Liver (tissue), 9 donors: ENCODE data around the gene ASGR2. TPM values are rescaled to one million over a fixed set of nuclear protein-coding genes. Genes with fewer than 3 reads are reported as not detected.

Experiments used
- DNase-seq: peaks from one replicate; pipeline ENCODE4 v3.0.0-alpha.2; 2017; ENCODE audit warnings: low spot score
- H3K27ac ChIP-seq, 2 donors: one replicate each; pipeline ENCODE4 v1.7.0; 2013; ENCODE audit warnings: inconsistent platforms in 2 of 2, low read length in 2 of 2, control low read depth in 1 of 2, low read depth in 1 of 2, mild to moderate bottlenecking in 1 of 2
- H3K27me3 ChIP-seq, 4 donors: one replicate each; pipeline versions ENCODE4 v1.6.1 to v1.7.0; 2013; ENCODE audit warnings: low read length in 3 of 4, inconsistent platforms in 1 of 4, mild to moderate bottlenecking in 1 of 4, moderate library complexity in 1 of 4; ENCODE audit not compliant: control insufficient read depth in 4 of 4, insufficient read depth in 4 of 4
- H3K36me3 ChIP-seq, 4 donors: one replicate each; pipeline versions ENCODE4 v1.6.1 to v1.7.0; 2013; ENCODE audit warnings: low read length in 3 of 4, mild to moderate bottlenecking in 3 of 4, low read depth in 1 of 4, moderate library complexity in 1 of 4; ENCODE audit not compliant: control insufficient read depth in 4 of 4, insufficient read depth in 3 of 4
- H3K4me1 ChIP-seq, 4 donors: one replicate each; pipeline versions ENCODE4 v1.6.1 to v1.7.0; 2013; ENCODE audit warnings: low read length in 3 of 4, mild to moderate bottlenecking in 3 of 4, moderate library complexity in 1 of 4; ENCODE audit not compliant: control insufficient read depth in 4 of 4, insufficient read depth in 4 of 4
- H3K4me3 ChIP-seq, 3 donors: one replicate each; pipeline versions ENCODE4 v1.6.1 to v1.7.0; 2013; ENCODE audit warnings: low read length in 3 of 3, control low read depth in 1 of 3, low read depth in 1 of 3, mild to moderate bottlenecking in 1 of 3
- H3K9ac ChIP-seq, 2 donors: one replicate each; pipeline ENCODE4 v1.7.0; 2013; ENCODE audit warnings: low read length in 2 of 2, mild to moderate bottlenecking in 2 of 2, moderate library complexity in 2 of 2, control low read depth in 1 of 2, low read depth in 1 of 2
- H3K9me3 ChIP-seq, 4 donors: one replicate each; pipeline versions ENCODE4 v1.6.1 to v1.7.0; 2013; ENCODE audit warnings: low read length in 3 of 4; ENCODE audit not compliant: control insufficient read depth in 4 of 4
- ATF3 ChIP-seq: IDR thresholded peaks from 2 replicates; pipeline ENCODE4 v1.6.1; 2016; ENCODE audit warnings: antibody characterized with exemption
- CTCF ChIP-seq: fragments of 150-350 bp; IDR thresholded peaks from 2 replicates; pipeline ENCODE4 v1.5.1; 2017; ENCODE audit warnings: improper control_type of control experiment, low read depth, low read length; ENCODE audit not compliant: missing input control
- EGR1 ChIP-seq, 2 donors: IDR thresholded peaks; 2 replicates each; pipeline ENCODE4 v1.6.1; 2016 to 2018; ENCODE audit warnings: antibody characterized with exemption in 2 of 2, low read depth in 2 of 2
- FOXA1 ChIP-seq: IDR thresholded peaks from 2 replicates; pipeline ENCODE4 v1.6.1; 2016; ENCODE audit warnings: antibody characterized with exemption
- FOXA2 ChIP-seq: IDR thresholded peaks from 2 replicates; pipeline ENCODE4 v1.6.1; 2016; ENCODE audit warnings: antibody characterized with exemption
- GABPA ChIP-seq, 2 donors: IDR thresholded peaks in 1 of 2; conservative IDR thresholded peaks in 1 of 2; 2 replicates each; pipeline ENCODE4 v1.6.1; 2016; ENCODE audit warnings: antibody characterized with exemption in 2 of 2, mild to moderate bottlenecking in 1 of 2, moderate library complexity in 1 of 2
- HNF4A ChIP-seq, 2 donors: conservative IDR thresholded peaks; 2 replicates each; pipeline ENCODE4 v1.6.1; 2016; ENCODE audit warnings: antibody characterized with exemption in 2 of 2, mild to moderate bottlenecking in 2 of 2
- HNF4G ChIP-seq: IDR thresholded peaks from 2 replicates; pipeline ENCODE4 v1.6.1; 2016; ENCODE audit warnings: antibody characterized with exemption
- JUND ChIP-seq, 2 donors: IDR thresholded peaks; 2 replicates each; pipeline ENCODE4 v1.6.1; 2016; ENCODE audit warnings: antibody characterized with exemption in 2 of 2
- MAX ChIP-seq: IDR thresholded peaks from 2 replicates; pipeline ENCODE4 v1.6.1; 2016; ENCODE audit warnings: antibody characterized with exemption
- NR2F2 ChIP-seq: IDR thresholded peaks from 2 replicates; pipeline ENCODE4 v1.6.1; 2016; ENCODE audit warnings: antibody characterized with exemption
- RAD21 ChIP-seq, 2 donors: IDR thresholded peaks; 2 replicates each; pipeline ENCODE4 v1.6.1; 2016; ENCODE audit warnings: antibody characterized with exemption in 2 of 2, mild to moderate bottlenecking in 2 of 2
- REST ChIP-seq: IDR thresholded peaks from 2 replicates; pipeline ENCODE4 v1.6.1; 2016; ENCODE audit warnings: antibody characterized with exemption, mild to moderate bottlenecking
- RXRA ChIP-seq, 2 donors: IDR thresholded peaks; 2 replicates each; pipeline ENCODE4 v1.6.1; 2017 to 2018; ENCODE audit warnings: antibody characterized with exemption in 2 of 2, mild to moderate bottlenecking in 1 of 2
- SP1 ChIP-seq: IDR thresholded peaks from 2 replicates; pipeline ENCODE4 v1.6.1; 2018; ENCODE audit warnings: antibody characterized with exemption, mild to moderate bottlenecking
- TAF1 ChIP-seq: conservative IDR thresholded peaks from 2 replicates; pipeline ENCODE4 v1.6.1; 2016; ENCODE audit warnings: antibody characterized with exemption, mild to moderate bottlenecking
- YY1 ChIP-seq: IDR thresholded peaks from 2 replicates; pipeline ENCODE4 v1.6.1; 2016; ENCODE audit warnings: antibody characterized with exemption, mild to moderate bottlenecking
- ZBTB33 ChIP-seq: IDR thresholded peaks from 2 replicates; pipeline ENCODE4 v1.6.1; 2016; ENCODE audit warnings: antibody characterized with exemption
- WGBS: extraction: QIAGEN DNeasy Blood & Tissue Kit; methylation state at CpG from one replicate; pipeline ENCODE4 v1.1.7; 2013; 5-methylcytosine and 5-hydroxymethylcytosine counted together
- polyA plus RNA-seq, 2 donors: library from polyadenylated mRNA; stranded (reverse) in 1 of 2; unstranded in 1 of 2; fragments of 200-250 nt in 1 of 2; fragments of >200 nt in 1 of 2; fragmentation: Nextera tagmentation in 1 of 2; extraction: Ambion mirVana in 1 of 2; gene quantifications; one replicate each; pipeline versions ENCODE4 v1.2.1 to v1.2.3, GENCODE V29; 2013 to 2015
- total RNA-seq, 2 donors: library from RNA; depleted of rRNA; stranded (reverse); fragments of >200 nt; gene quantifications; one replicate each; pipeline ENCODE4 v1.2.3, GENCODE V29; 2014
- donor health status: healthy.
- donor health status: healthy.
- donor health status: healthy.
- donor health status: healthy.
- donor health status: healthy.

Gene ASGR2
- total and polyA plus RNA-seq, 4 donors, result 188 to 657 (median 493) TPM

GRCh38 chr17:7131423-7131791 is 16.8 kb upstream of the ASGR2 start:
- no peaks in the 10 kb centered on the region for H3K9me3 ChIP-seq
- whole genome bisulfite sequencing, result 90% methylated on average over 5 of the region's 5 CpGs
- peaks cover 5 to 21% (median 17%) of the 10 kb centered on the region in 4 donors for H3K4me1 ChIP-seq
- H3K9ac ChIP-seq, result no peak overlapping the region
- no peaks in the 10 kb centered on the region for H3K27me3 ChIP-seq
- peaks cover 0 to 3% (median 0%) of the 10 kb centered on the region in 4 donors for H3K36me3 ChIP-seq
- DNase-seq, result no peak
- no peak for TF ChIP-seq NR2F2
- TF ChIP-seq RAD21 (IDR thresholded peaks at IDR 0.05), result no peak
- no peak for TF ChIP-seq HNF4G
- TF ChIP-seq SP1, result no peak
- TF ChIP-seq RXRA (IDR thresholded peaks at IDR 0.05), result no peak
- no peak for TF ChIP-seq GABPA (IDR thresholded peaks at IDR 0.05 in 1 of 2, conservative IDR thresholded peaks at IDR 0.05 in 1 of 2)
- TF ChIP-seq TAF1, result no peak
- TF ChIP-seq MAX, result no peak
- TF ChIP-seq YY1, result no peak
- no peak for TF ChIP-seq REST
- no peak for TF ChIP-seq JUND (IDR thresholded peaks at IDR 0.05)
- no peak for TF ChIP-seq ZBTB33
- TF ChIP-seq EGR1 (IDR thresholded peaks at IDR 0.05; ENCODE audit: low read depth in 2 of 2), result no peak
- no peak for TF ChIP-seq FOXA1
- H3K27ac ChIP-seq, result peak overlapping the region in 1 of 2 donors; percentile 25
- H3K4me3 ChIP-seq, result no peak overlapping the region

- Histone ChIP-seq H3K9me3 (no peaks in the 10 kb centered on the region), H3K27ac (peak overlapping the region in 1 of 2 donors; percentile 25), H3K27me3 (no peaks in the 10 kb centered on the region), H3K9ac (no peak overlapping the region), H3K4me1 (peaks cover 5 to 21% (median 17%) of the 10 kb centered on the region in 4 donors), H3K36me3 (peaks cover 0 to 3% (median 0%) of the 10 kb centered on the region in 4 donors), H3K4me3 (no peak overlapping the region)
- WGBS, result 68% methylated on average over 11 of the region's 11 CpGs
- TF ChIP-seq EGR1 (IDR thresholded peaks at IDR 0.05; ENCODE audit: low read depth in 2 of 2), result no peak
- no peak for TF ChIP-seq MAX
- no peak for TF ChIP-seq NR2F2
- no peak for TF ChIP-seq RXRA (IDR thresholded peaks at IDR 0.05)
- no peak for TF ChIP-seq HNF4A (conservative IDR thresholded peaks at IDR 0.05)
- no peak for TF ChIP-seq FOXA1
- TF ChIP-seq CTCF, result no peak
- no peak for TF ChIP-seq YY1
- no peak for TF ChIP-seq ATF3
- no peak for TF ChIP-seq TAF1
- no peak for TF ChIP-seq JUND (IDR thresholded peaks at IDR 0.05)
- no peak for TF ChIP-seq FOXA2
- DNase-seq, result no peak
Measured at GRCh38 chr17:7130621-7131422, 16.2 kb upstream of the ASGR2 start.
